ENCODE results near the gene KRT78.

The KRT78 gene

GRCh38 chr12:52824741-52825410 lies 23.9 kb downstream of the KRT78 start:
- DNase-seq, result no peak

GRCh38 chr12:52823761-52824450 lies 24.9 kb downstream of the KRT78 start:
- DNase-seq, result no peak

GRCh38 chr12:52822771-52823510 lies 25.9 kb downstream of the KRT78 start:
- DNase-seq, result no peak

GRCh38 chr12:52821826-52822660 lies 26.8 kb downstream of the KRT78 start:
- DNase-seq, result no peak

DNA sequence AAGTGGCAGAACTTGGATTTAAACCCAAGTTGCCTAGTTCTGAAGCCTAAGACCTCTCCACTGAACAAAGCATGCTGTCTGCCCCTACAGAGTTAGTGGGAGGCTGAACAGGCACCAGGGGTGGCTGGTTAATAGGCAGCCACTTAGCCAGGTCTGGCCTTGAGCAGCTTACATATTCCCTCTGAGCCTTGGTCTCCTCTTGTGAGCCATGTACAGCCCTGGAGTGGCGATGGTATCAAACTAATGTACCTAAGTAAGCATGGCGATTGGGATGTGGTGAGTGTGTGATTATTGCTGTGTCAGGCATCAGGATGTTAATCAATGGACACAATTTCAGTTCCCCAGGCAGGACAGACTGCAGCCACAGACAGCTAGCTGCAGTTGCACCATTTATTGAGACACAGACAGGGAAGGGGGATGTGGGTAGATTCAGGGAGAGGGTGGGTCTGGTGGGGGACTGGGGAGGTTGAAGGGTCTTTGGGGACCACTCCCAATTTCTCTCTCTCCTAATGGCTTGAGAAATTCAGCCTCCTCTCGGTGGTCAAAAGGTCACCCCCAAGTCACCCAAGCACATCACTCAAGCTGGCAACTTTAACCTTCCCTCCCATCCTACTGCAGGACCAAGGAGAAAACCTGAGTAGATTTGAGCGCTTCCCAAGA lies 27.6 kb downstream of the KRT78 start:
- DNase-seq, result no peak

DNA sequence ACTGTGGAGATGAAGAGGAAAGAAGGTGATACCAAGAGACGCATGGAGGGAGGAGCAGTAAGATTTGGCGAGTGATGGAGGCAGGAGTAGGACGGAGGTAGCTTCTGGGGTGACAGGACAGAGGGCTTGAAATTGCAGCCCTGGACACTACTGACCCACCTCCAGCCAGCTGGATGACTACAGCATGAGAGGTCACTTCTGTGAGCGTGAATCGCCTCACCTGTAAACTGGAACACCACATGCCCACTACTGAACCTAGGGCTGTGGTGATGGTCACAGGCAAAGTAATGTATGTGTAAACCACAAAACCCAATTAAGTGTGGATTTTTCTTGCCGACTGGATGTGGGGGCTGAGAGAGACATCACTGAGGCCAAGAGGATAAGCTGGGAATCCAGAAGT lies 28.3 kb downstream of the KRT78 start:
- DNase-seq, result no peak

GRCh38 chr12:52819731-52820510 lies 28.9 kb downstream of the KRT78 start:
- DNase-seq, result no peak

GRCh38 chr12:52818887-52819420 lies 29.8 kb downstream of the KRT78 start:
- DNase-seq, result no peak

DNA sequence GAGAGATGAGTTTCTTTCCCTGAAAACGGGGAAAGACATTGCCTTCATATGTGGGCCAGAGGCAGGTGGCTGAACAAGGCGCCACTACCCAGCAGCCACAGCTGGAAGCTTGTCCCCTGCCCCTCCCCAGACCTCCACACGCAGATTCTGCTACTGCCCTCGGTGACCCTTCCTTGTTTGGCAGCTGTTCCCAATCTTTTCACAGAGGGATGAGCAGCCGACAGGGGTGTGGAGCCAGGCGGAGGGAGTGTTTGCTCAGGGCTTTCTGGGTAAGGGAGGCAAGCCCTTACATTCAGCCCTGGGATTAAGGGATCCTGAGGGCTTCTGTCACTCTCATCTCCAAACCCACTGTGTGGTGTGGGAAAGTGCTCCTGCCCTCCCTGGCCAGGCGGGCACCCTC lies 30.4 kb downstream of the KRT78 start:
- DNase-seq, result no peak

GRCh38 chr12:52817699-52818238 lies 31.0 kb downstream of the KRT78 start:
- no peak for DNase-seq

DNA sequence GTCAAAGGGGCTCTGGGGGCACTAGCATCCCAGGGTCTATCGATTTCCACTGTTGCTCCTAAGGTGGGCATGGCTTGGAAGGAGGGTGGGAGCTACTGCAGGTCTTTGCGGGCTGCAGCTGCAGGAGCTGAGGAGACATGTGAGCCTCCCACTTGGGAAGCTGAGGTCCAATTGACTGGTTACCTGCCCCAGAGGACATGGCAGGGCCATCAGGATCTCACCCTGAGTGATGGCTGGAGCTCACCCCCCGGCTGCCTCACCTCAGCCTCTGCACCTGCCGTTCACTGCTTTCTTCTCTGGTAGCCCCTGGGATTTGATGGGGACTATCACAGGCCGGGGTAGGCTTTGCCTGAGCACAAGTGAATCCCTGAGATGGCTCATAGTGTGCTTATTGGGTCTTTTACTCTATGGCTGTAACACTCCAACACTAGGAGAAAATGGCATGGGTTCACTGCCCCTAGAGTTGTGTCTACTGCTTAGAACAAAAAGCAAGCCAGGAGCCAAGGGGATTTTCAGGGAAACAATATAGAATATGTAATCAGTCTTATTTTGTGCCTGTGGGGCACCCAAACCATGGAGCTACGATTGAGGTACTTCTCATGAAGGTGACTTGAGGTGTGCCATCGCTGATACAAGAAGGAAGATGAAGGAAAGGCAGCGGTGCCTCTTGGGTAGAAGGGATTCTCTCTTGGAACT lies 31.6 kb downstream of the KRT78 start:
- no peak for DNase-seq

- no peak for DNase-seq
Observed at GRCh38 chr12:52815676-52816588, 32.9 kb downstream of the KRT78 start.

- DNase-seq, result no peak
Observed at GRCh38 chr12:52815161-52815560, 33.6 kb downstream of the KRT78 start.

- DNase-seq, result no peak
Observed at GRCh38 chr12:52814710-52815155, 34.1 kb downstream of the KRT78 start.

DNA sequence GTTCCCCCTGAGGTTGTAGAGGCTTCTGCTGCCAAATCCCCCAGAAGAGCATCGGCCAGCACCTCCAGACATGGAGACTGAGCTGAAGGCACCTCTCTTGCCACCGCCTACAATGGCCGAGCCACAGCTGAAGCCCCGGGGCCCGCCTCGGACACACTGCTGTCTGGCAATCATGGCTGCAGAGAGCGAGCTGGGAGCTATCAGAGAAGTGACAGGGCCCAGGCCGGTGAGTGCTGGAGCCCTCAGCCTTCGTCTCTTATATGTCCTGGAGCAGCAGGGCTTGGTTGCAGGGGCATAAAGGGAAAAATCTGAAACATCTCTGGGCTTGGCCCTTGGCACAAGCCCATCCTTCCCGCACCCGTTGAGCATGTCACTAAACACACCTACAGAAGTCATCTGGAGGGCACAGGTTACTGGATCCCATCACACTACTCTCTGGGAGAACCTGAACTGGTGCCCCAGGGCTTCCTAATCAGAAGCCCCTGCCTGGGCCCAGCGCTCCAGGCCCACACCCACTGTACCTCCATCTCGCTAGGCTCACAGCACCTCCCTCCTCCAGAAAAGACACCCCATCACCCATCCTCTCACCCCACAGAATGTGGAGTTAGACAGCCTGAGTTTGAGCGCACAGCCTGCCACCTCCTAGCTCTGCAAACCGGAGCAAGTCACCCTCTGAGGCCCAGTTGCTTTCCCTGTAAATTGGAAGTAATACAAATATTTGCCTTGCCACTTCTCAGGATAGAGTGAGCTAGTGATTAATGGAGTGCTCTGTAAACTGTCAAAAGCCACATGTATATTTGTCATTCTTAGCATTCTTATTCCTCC lies 34.7 kb downstream of the KRT78 start, which contains the start of gene KRT4:
Gene KRT4 (minus strand): TSS at position 232 of the 825 bp plus-strand sequence. CDS start 58 bp downstream, at position 174.
- DNase-seq, result no peak

DNA sequence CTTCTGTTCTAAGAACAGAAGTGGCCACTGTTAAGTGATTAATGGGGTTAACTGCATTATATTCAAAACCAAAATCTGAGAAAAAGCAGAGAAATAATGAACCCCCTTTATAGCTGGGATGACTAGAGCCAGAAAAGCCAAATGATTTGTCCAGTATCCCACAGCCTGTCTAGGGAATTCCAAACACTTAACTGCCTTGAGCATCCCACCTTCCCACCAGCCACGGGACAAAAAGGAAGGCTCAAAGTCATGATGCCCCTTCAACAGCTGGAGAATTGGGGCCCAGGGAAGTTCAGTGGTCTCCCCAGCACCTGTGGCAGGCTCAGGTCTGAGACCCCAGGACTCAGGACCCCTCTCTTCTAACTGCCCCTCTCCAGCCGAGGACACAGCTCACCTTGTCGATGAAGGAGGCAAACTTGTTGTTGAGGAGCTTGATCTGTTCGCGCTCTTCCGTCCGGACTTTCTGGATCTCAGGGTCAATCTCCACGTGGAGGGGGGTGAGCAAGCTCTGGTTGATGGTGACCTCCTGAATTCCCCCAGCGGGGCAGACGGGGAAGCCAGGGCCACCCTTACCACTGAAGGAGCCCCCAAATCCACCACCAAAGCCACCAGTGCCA lies 35.5 kb downstream of the KRT78 start:
- DNase-seq, result no peak

GRCh38 chr12:52812749-52813148 lies 36.0 kb downstream of the KRT78 start:
- no peak for DNase-seq

Data from C1 segment of cervical spinal cord (tissue), 14 donors.